ENCODE measurements around the gene INPP5F.

- TF ChIP-seq CTCF (IDR thresholded peaks at IDR 0.05) = no peak
- TF ChIP-seq POLR2A (IDR thresholded peaks at IDR 0.05) = no peak
Measured at GRCh38 chr10:119806334-119807130, 80.7 kb downstream of the INPP5F start.

Measured in right lobe of liver (tissue), 4 donors.